CD4-positive, alpha-beta T cell treated with Interleukin-17A for 4 hours (primary cell): ENCODE data around the gene THAP4.
"Not testable (repeated sequence)": the region's sequence is repeated elsewhere in the genome, so short reads cannot be mapped to it uniquely, and the experiment has no call there.

Experiments
- DNase-seq: peaks from one replicate; pipeline ENCODE4 v3.0.0-alpha.2; 2020; ENCODE audit warnings: mixed read lengths

Gene THAP4

DNA sequence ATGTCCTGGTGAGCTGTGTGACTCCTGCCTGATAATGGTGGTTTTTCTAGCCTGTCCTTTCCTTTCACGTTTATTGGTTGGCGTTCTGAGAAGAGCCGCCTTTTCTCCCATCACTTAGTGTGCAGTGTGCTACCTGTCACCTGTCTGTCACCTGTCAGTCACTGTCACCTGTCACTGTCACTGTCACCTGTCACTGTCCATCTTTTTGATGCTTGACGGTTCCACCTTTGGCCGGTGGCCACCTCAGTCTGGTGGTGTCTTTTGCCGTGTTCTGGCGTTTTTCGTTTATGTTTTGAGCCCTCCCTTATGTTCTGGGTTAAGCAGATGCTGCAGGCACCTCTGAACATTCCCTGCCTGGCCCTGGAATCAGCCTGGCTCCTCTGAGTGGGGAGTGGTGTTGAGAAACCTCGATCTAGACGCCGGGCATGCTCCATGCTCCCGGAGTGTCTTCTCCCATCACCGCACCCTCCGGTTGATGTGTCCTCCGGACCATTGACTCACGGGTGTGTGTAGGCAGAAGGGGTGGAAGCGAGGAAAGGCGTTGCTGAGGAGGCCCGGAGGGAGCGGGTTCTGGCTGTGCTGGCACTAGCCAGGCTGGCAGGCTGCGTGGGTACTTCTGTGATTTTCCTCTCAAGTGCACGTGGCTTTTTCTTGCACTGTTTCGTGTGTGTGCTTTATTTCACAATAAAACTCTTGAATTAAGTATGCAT lies 28.9 kb upstream of the THAP4 start:
- no peak for DNase-seq

- not testable (repeated sequence) for DNase-seq
Observed at GRCh38 chr2:241662731-241663130, 25.8 kb upstream of the THAP4 start.

DNA sequence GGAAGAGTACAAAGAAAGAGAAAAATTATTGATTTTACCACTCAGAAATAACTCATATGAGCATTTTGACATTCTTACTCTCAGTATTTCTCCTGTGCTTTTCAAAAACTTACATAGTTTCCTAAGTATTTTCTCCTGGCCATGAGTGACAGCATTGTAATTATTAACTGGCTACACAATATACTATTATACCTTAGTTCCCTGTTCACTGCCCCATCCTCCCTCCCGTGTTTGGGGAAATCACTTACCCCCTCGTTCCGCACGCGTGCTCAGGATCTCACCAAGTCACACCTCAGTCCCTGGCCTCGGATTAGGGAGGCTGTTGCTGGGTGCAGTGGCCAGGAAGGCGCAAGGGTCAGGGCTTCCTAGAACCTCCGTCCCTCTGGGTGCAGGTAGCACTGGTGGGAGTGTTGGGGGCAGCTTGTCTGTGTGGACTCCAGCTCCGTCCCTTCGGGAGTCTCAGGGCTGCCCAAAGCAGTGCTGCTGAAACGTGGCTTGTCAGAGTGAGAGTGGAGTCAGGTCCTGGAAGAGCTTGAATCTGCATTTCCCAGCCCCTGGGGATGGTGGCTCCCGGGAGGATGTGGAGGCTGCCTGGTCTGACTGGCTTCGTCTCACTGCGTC lies 23.7 kb upstream of the THAP4 start:
- DNase-seq, result no peak

DNA sequence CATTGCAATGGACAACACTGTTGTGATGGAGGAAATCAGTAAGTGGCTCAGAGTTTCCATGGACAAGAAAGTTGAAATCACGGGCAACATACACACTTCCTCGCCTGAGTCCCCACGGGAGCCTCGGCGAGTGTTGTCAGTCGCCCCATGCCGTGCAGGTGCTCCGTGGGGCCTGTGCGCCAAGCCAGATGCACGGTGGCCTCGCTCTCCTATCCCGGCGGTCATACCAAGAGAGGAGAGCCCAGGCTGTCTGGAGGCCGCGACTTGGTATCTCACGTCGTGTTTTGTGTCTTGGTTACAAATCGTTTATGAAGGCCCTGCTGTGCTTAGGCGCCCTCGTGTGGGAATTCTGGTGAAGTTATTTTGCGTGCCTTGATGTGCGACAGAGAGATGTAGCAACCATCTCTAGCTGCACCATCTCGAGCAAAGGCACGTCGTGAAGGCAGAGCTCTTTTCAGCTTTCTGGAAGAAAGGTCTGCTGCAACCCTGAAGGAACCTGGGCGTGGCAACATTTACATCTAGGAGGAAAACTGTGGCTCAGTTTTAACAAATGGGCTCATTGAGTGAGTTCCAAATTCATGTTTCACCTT lies 22.3 kb upstream of the THAP4 start:
- peak; percentile 49 for DNase-seq

- no peak for DNase-seq
Observed at GRCh38 chr2:241658296-241658695, 21.3 kb upstream of the THAP4 start.

DNA sequence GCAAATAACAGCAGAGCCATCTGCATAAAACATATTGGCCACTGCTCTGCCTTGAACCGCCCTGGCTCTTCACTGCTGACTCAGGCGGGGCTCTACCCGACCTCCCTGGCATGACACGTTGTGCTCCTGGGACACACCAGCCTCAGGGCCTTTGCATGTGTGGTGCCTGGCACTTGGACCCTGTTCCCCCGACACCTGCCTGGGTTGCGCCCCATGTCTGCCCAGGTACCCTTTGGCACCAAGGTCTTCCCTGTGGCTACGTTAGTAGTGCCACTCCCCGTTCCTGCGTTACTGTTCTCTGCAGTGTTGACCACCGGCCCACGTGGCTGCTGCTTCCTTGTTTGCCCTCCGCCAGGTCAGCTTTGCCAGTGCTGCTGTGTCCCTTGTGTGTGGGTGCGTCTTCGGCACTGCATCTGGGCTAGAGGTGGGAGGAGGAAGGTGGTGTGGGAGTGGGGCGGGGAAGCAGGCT lies 20.9 kb upstream of the THAP4 start:
- no peak for DNase-seq

- no peak for DNase-seq
Observed at GRCh38 chr2:241656190-241656741, 19.3 kb upstream of the THAP4 start.

GRCh38 chr2:241655516-241656189 lies 18.7 kb upstream of the THAP4 start:
- DNase-seq, result no peak

DNA sequence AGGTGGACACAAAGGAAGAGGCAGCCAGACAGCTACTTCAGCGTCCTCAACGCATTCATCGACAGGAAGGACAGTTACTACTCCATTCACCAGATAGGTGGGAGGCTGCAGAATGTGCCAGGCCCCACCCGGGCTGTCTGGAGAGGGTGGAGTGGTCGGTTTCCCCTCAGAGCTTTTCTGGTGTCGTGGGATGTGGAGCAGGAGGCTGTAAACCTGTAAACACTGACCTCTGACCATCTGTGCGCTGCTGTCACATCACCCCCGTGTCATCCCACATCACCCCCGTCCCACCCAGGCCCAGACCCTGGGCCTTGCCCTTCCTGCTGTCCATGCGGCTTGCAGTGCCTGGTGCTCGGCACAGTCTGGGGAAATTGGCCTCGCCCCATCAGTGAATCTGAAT lies 17.6 kb upstream of the THAP4 start:
- DNase-seq, result no peak

DNA sequence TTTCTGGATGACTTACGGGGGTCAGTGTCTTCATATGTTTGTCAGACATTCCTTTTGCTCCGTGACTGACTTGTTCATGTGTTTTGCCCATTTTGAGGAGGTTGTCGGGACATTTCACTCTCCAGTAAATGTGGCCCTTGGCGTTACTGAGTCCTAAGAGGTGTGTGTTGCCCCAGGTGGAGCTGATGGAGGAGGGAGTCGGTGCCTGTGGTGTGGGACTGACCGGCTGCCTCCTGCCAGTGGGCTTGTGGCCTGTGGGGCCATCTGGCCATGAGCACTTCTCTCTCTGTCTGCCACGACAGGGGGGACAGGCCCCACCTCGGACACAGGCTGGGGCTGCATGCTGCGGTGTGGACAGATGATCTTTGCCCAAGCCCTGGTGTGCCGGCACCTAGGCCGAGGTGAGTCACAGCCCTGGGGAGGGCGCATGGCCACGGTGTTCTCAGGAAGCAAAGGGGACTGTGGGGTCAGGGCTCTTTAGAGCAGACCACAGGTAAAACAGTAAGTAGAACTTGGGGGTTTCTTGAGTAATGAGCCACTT lies 16.3 kb upstream of the THAP4 start:
- DNase-seq, result no peak

DNA sequence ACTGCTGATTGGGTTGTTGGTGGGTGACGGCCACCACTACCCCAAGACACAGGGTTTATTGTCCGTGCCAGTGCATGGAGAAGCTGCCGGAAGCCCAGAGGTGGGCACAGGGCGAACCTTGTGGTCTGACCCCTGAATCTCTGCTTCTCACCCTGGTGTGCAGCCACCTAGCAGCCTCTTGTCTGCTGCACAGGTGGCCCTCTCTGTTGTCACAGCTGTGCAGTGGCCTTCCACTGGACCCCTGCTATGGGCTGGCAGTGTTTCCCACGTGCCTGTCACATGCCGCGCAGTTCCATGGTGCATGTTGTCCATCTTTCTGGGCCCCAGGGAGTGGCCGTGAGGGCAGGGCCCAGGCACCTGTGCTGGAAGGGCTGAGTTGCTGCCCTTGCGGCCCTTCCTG lies 15.8 kb upstream of the THAP4 start:
- DNase-seq, result no peak

DNA sequence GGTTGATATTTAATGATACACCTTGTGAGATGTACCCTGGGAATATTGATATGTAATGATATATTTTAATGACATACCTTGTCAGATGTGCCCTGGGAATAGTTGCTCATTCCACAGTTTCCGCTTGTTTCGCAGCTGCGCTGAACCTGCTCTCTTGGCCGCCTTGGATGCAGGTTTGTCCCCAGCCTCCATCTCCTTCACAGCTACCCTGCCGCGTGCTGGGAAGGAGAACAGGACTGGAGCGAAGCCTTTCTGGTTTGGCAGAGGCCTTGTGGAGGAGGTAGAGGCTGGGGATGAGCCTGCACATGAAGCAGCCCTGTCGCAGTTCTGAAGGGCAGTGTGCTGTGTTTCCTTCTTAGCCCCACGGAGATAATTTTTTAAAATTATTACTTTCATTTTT lies 15.2 kb upstream of the THAP4 start:
- DNase-seq, result no peak

GRCh38 chr2:241649927-241650326 lies 13.0 kb upstream of the THAP4 start:
- no peak for DNase-seq

GRCh38 chr2:241649404-241649803 lies 12.4 kb upstream of the THAP4 start:
- no peak for DNase-seq

- no peak for DNase-seq
Observed at GRCh38 chr2:241648453-241648852, 11.5 kb upstream of the THAP4 start.

GRCh38 chr2:241645915-241646645 lies 9.1 kb upstream of the THAP4 start:
- DNase-seq, result no peak

- DNase-seq, result no peak
Observed at GRCh38 chr2:241645056-241645914, 8.3 kb upstream of the THAP4 start.

- DNase-seq, result no peak
Observed at GRCh38 chr2:241641631-241642030, 4.7 kb upstream of the THAP4 start.

DNA sequence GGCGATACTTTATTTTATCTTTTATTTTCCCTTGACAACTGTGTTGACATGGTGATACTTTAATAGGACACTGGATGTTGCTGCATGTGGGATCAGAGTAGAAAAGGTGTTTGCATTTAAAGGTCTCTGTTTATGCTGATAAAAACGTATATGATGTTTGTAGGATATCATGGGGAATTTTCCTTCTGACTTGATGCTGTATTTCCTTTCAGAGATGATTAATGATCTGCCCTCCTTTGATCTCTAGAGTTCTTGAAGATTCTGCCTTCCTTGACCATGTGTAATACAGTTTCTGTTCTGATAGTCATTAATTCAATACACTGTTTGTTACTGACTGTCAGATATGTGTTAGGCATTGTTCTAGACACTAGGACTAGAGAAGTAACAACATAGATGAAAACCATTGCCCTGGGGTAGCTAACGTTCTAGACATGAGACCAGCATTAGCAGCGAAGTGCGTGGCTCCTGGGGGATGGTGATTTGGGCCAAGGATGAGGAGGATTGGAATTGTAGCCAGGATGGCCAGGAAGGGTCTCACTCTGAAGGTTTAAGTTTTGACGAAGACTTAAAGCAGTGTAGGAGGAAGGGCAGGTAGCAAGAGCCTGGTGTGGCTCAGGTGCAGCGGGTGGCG lies 3.3 kb upstream of the THAP4 start:
- DNase-seq, result no peak

GRCh38 chr2:241639385-241639784 lies 2.4 kb upstream of the THAP4 start:
- no peak for DNase-seq

- no peak for DNase-seq
Observed at GRCh38 chr2:241638940-241639339, 2.0 kb upstream of the THAP4 start.
